HEK293 (cell line): ENCODE data around the gene ARMS2.

ENCODE experiments used
- CTCF ChIA-PET: fragments of 350-600 bp; formaldehyde crosslinking; extraction: SDS; loops from one replicate; lab custom pipeline; 2021; ENCODE audit warnings: antibody characterized with exemption; lab: Yijun Ruan, JAX
- POLR2A ChIA-PET: fragments of 300-600 bp; formaldehyde crosslinking; extraction: SDS; loops from one replicate; lab custom pipeline; 2020; ENCODE audit warnings: antibody characterized with exemption, inconsistent platforms; lab: Yijun Ruan, JAX
- H3K27ac ChIP-seq: fragments of 200-500 bp; sonication (Bioruptor generic); 2 replicates; pipeline ENCODE4 v1.5.1; 2014; ENCODE audit warnings: low read depth, low read length, control low read depth, inconsistent platforms; ENCODE audit errors: extremely low read depth
- H3K36me3 ChIP-seq, 2 experiments: fragments of 200-500 bp in 1 of 2; sonication (Bioruptor generic) in 1 of 2; 1 replicate in 1 of 2; 2 replicates in 1 of 2; pipeline ENCODE4 v1.5.1; 2014 to 2017; ENCODE audit warnings: inconsistent platforms in 2 of 2, low read length in 2 of 2; ENCODE audit not compliant: control insufficient read depth in 2 of 2, insufficient read depth in 1 of 2
- H3K4me1 ChIP-seq: fragments of 200-500 bp; sonication (Bioruptor generic); 2 replicates; pipeline ENCODE4 v1.5.1; 2014; ENCODE audit warnings: mild to moderate bottlenecking, low read length, inconsistent platforms; ENCODE audit not compliant: control insufficient read depth, insufficient read depth
- H3K4me3 ChIP-seq: 2 replicates; pipeline ENCODE4 v1.5.1; 2011; ENCODE audit warnings: low read depth, mild to moderate bottlenecking, control low read depth, low read length, moderate library complexity
- H3K9me3 ChIP-seq: fragments of 200-500 bp; sonication (Bioruptor generic); 2 replicates; pipeline ENCODE4 v1.5.1; 2014; ENCODE audit warnings: low read depth, low read length, inconsistent platforms; ENCODE audit not compliant: control insufficient read depth, insufficient read depth
- GLIS1 ChIP-seq: fragments of 450-650 bp; formaldehyde crosslinking; IDR thresholded peaks from 2 replicates; pipeline ENCODE4 v1.5.1; 2016; ENCODE audit warnings: missing biosample characterization, missing genetic modification characterization
- HOXC10 ChIP-seq: sonication (generic); formaldehyde crosslinking; IDR thresholded peaks from 2 replicates; pipeline ENCODE4 v1.8.1; 2023; ENCODE audit warnings: mild to moderate bottlenecking, missing genetic modification reagents
- KLF10 ChIP-seq: fragments of 450-650 bp; IDR thresholded peaks from 2 replicates; pipeline ENCODE4 v1.5.1; 2018; ENCODE audit warnings: missing biosample characterization, mild to moderate bottlenecking, missing genetic modification characterization
- KLF7 ChIP-seq: fragments of 450-650 bp; formaldehyde crosslinking; IDR thresholded peaks from 2 replicates; pipeline ENCODE4 v1.5.1; 2016; ENCODE audit warnings: missing biosample characterization, missing genetic modification characterization, borderline replicate concordance
- ZNF133 ChIP-seq: fragments of 450-650 bp; formaldehyde crosslinking; IDR thresholded peaks from 2 replicates; pipeline ENCODE4 v1.5.1; 2016; ENCODE audit warnings: missing biosample characterization, missing genetic modification characterization
- ZNF146 ChIP-seq: fragments of 450-650 bp; formaldehyde crosslinking; IDR thresholded peaks from 2 replicates; pipeline ENCODE4 v1.5.1; 2016; ENCODE audit warnings: missing biosample characterization, missing genetic modification characterization
- ZNF16 ChIP-seq: fragments of 450-650 bp; formaldehyde crosslinking; IDR thresholded peaks from 2 replicates; pipeline ENCODE4 v1.5.1; 2016; ENCODE audit warnings: low read depth, missing biosample characterization, missing genetic modification characterization
- ZNF280C ChIP-seq: fragments of 450-650 bp; formaldehyde crosslinking; IDR thresholded peaks from 2 replicates; pipeline ENCODE4 v1.5.1; 2016; ENCODE audit warnings: missing biosample characterization, missing genetic modification characterization
- ZNF292 ChIP-seq: fragments of 450-650 bp; formaldehyde crosslinking; IDR thresholded peaks from 2 replicates; pipeline ENCODE4 v1.5.1; 2016; ENCODE audit warnings: low read depth, missing biosample characterization, missing genetic modification characterization, borderline replicate concordance
- ZNF335 ChIP-seq: fragments of 450-650 bp; formaldehyde crosslinking; conservative IDR thresholded peaks from 2 replicates; pipeline ENCODE4 v1.5.1; 2016; ENCODE audit warnings: missing biosample characterization, missing genetic modification characterization
- ZNF510 ChIP-seq: fragments of 450-650 bp; formaldehyde crosslinking; IDR thresholded peaks from 2 replicates; pipeline ENCODE4 v1.5.1; 2018; ENCODE audit warnings: mild to moderate bottlenecking, missing genetic modification characterization, missing biosample characterization; ENCODE audit not compliant: insufficient replicate concordance
- ZNF585B ChIP-seq: fragments of 450-650 bp; formaldehyde crosslinking; IDR thresholded peaks from 2 replicates; pipeline ENCODE4 v1.5.1; 2016; ENCODE audit warnings: missing biosample characterization, missing genetic modification characterization
- ZNF626 ChIP-seq: fragments of 450-650 bp; sonication (Bioruptor Pico); formaldehyde crosslinking; IDR thresholded peaks from 2 replicates; pipeline ENCODE4 v1.5.1; 2018; ENCODE audit warnings: missing biosample characterization, missing genetic modification characterization, inconsistent platforms
- ZNF677 ChIP-seq: fragments of 450-650 bp; IDR thresholded peaks from 2 replicates; pipeline ENCODE4 v1.5.0; 2018; ENCODE audit warnings: missing biosample characterization, mild to moderate bottlenecking, missing genetic modification characterization, moderate library complexity
- ZNF707 ChIP-seq: fragments of 450-650 bp; formaldehyde crosslinking; IDR thresholded peaks from 2 replicates; pipeline ENCODE4 v1.5.1; 2016; ENCODE audit warnings: missing biosample characterization, missing genetic modification characterization
- ZXDB ChIP-seq: fragments of 450-650 bp; formaldehyde crosslinking; IDR thresholded peaks from 2 replicates; pipeline ENCODE4 v1.5.1; 2016; ENCODE audit warnings: missing biosample characterization, missing genetic modification characterization
- TF ChIP-seq, protein P1 (sequence below): fragments of 450-650 bp; formaldehyde crosslinking; IDR thresholded peaks from 2 replicates; pipeline ENCODE4 v1.5.1; 2016; ENCODE audit warnings: missing biosample characterization, missing genetic modification characterization, low read depth
- TF ChIP-seq, protein P2 (sequence below): fragments of 450-650 bp; formaldehyde crosslinking; IDR thresholded peaks from 2 replicates; pipeline ENCODE4 v1.5.1; 2016; ENCODE audit warnings: missing biosample characterization, missing genetic modification characterization
- TF ChIP-seq, protein P3 (sequence below): fragments of 450-650 bp; formaldehyde crosslinking; IDR thresholded peaks from 2 replicates; pipeline ENCODE4; 2016; ENCODE audit warnings: missing biosample characterization, missing genetic modification characterization
- TF ChIP-seq, protein P4 (sequence below): fragments of 450-650 bp; formaldehyde crosslinking; conservative IDR thresholded peaks from 2 replicates; pipeline ENCODE4 v1.5.1; 2016; ENCODE audit warnings: low read depth, missing biosample characterization, missing genetic modification characterization

Gene ARMS2

DNA sequence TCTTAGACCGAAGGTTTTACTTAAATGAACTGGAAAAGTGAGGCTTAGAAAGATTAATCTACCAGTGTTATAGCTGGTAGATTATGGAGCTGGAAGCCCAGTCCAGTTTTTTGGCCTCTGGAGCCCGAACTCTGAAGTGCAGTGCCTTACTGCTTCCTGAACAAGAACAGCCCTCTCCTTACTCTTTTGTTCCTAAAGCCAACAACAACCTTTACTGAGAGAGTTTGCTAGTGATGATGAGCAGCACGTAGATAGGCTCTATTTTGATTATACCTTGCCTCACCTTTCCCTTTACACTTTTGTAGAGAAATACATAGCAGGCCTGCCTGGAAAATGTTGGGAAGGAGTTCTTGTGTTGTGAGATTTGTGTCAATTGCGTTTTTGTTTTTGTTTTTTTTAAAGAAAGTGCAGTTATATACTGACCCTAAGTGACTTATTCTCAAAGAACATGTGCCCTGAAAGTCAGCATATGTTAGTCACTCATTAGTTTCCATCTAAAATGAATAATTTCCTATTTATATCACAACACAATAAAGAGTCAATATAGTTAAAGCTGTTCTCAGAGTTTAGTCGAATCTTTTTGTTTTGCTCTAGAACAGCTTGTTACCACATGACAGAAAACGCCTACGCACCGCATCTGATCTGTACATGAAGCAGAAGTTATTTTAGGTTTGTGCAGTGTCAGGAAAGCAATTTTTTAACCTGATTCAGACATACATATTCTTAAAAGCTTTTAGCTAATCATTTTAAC, 46.9 kb upstream of the ARMS2 start (continued):
- TF ChIP-seq ZNF626 (tag by site-specific recombination) (no peak), ZNF16 (tag by site-specific recombination) (no peak), ZNF280C (tag by site-specific recombination) (no peak), ZNF510 (tag by site-specific recombination) (no peak), ZNF335 (tag by site-specific recombination) (no peak), KLF10 (tag by site-specific recombination) (no peak)
- TF ChIP-seq, protein P1, sequence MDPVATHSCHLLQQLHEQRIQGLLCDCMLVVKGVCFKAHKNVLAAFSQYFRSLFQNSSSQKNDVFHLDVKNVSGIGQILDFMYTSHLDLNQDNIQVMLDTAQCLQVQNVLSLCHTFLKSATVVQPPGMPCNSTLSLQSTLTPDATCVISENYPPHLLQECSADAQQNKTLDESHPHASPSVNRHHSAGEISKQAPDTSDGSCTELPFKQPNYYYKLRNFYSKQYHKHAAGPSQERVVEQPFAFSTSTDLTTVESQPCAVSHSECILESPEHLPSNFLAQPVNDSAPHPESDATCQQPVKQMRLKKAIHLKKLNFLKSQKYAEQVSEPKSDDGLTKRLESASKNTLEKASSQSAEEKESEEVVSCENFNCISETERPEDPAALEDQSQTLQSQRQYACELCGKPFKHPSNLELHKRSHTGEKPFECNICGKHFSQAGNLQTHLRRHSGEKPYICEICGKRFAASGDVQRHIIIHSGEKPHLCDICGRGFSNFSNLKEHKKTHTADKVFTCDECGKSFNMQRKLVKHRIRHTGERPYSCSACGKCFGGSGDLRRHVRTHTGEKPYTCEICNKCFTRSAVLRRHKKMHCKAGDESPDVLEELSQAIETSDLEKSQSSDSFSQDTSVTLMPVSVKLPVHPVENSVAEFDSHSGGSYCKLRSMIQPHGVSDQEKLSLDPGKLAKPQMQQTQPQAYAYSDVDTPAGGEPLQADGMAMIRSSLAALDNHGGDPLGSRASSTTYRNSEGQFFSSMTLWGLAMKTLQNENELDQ (tag by site-specific recombination): no peak
- TF ChIP-seq, protein P2, sequence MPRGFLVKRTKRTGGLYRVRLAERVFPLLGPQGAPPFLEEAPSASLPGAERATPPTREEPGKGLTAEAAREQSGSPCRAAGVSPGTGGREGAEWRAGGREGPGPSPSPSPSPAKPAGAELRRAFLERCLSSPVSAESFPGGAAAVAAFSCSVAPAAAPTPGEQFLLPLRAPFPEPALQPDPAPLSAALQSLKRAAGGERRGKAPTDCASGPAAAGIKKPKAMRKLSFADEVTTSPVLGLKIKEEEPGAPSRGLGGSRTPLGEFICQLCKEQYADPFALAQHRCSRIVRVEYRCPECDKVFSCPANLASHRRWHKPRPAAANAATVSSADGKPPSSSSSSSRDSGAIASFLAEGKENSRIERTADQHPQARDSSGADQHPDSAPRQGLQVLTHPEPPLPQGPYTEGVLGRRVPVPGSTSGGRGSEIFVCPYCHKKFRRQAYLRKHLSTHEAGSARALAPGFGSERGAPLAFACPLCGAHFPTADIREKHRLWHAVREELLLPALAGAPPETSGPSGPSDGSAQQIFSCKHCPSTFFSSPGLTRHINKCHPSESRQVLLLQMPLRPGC (tag by site-specific recombination): no peak
- TF ChIP-seq, all 188 proteins: peak for 0

GRCh38 chr10:122413327-122413726, 41.1 kb upstream of the ARMS2 start:
- H3K27ac ChIP-seq: no peak overlapping the region
- CTCF ChIA-PET: interaction anchor here (0.7 to 1.4 kb wide), 3 partner anchors 20 to 145 kb away, joined by 3 to 4 read pairs (median 3); no protein-coding TSS in a partner anchor
- H3K4me1 ChIP-seq: no peaks in the 10 kb centered on the region
- POLR2A ChIA-PET: no interaction called here
- peaks cover 27 to 31% of the 10 kb centered on the region in 2 experiments for H3K36me3 ChIP-seq
- no peak overlapping the region for H3K4me3 ChIP-seq
- no peaks in the 10 kb centered on the region for H3K9me3 ChIP-seq
- TF ChIP-seq, protein P3, sequence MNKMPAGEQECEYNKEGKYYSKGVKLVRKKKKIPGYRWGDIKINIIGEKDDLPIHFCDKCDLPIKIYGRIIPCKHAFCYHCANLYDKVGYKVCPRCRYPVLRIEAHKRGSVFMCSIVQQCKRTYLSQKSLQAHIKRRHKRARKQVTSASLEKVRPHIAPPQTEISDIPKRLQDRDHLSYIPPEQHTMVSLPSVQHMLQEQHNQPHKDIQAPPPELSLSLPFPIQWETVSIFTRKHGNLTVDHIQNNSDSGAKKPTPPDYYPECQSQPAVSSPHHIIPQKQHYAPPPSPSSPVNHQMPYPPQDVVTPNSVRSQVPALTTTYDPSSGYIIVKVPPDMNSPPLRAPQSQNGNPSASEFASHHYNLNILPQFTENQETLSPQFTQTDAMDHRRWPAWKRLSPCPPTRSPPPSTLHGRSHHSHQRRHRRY (tag by site-specific recombination): no peak
- TF ChIP-seq ZNF677 (tag by site-specific recombination) (no peak), ZNF146 (tag by site-specific recombination) (peak; percentile 26; the same call in 1 of the 2 replicates), ZNF585B (tag by site-specific recombination) (no peak)

- Histone ChIP-seq H3K9me3 (no peaks in the 10 kb centered on the region), H3K4me1 (no peaks in the 10 kb centered on the region), H3K36me3 (peaks cover 28 to 33% of the 10 kb centered on the region in 2 experiments), H3K27ac (no peak overlapping the region), H3K4me3 (no peak overlapping the region)
- CTCF ChIA-PET: no interaction called here
- POLR2A ChIA-PET: no interaction called here
- TF ChIP-seq GLIS1 (tag by site-specific recombination) (no peak), ZXDB (tag by site-specific recombination) (no peak), KLF7 (tag by site-specific recombination) (no peak), HOXC10 (CRISPR knock-in tag) (no peak), ZNF133 (tag by site-specific recombination) (no peak), ZNF292 (tag by site-specific recombination) (no peak), ZNF707 (tag by site-specific recombination) (no peak)
- TF ChIP-seq, protein P4, sequence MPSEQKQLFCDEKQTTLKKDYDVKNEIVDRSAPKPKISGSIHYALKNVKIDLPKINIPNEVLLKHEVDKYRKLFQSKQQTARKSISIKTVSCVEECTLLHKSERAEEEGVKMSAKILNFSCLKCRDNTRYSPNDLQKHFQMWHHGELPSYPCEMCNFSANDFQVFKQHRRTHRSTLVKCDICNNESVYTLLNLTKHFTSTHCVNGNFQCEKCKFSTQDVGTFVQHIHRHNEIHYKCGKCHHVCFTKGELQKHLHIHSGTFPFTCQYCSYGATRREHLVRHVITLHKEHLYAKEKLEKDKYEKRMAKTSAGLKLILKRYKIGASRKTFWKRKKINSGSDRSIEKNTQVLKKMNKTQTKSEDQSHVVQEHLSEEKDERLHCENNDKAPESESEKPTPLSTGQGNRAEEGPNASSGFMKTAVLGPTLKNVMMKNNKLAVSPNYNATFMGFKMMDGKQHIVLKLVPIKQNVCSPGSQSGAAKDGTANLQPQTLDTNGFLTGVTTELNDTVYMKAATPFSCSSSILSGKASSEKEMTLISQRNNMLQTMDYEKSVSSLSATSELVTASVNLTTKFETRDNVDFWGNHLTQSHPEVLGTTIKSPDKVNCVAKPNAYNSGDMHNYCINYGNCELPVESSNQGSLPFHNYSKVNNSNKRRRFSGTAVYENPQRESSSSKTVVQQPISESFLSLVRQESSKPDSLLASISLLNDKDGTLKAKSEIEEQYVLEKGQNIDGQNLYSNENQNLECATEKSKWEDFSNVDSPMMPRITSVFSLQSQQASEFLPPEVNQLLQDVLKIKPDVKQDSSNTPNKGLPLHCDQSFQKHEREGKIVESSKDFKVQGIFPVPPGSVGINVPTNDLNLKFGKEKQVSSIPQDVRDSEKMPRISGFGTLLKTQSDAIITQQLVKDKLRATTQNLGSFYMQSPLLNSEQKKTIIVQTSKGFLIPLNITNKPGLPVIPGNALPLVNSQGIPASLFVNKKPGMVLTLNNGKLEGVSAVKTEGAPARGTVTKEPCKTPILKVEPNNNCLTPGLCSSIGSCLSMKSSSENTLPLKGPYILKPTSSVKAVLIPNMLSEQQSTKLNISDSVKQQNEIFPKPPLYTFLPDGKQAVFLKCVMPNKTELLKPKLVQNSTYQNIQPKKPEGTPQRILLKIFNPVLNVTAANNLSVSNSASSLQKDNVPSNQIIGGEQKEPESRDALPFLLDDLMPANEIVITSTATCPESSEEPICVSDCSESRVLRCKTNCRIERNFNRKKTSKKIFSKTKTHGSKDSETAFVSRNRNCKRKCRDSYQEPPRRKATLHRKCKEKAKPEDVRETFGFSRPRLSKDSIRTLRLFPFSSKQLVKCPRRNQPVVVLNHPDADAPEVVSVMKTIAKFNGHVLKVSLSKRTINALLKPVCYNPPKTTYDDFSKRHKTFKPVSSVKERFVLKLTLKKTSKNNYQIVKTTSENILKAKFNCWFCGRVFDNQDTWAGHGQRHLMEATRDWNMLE (tag by site-specific recombination): no peak
Measured at GRCh38 chr10:122417667-122418066, 36.8 kb upstream of the ARMS2 start.
